GM12891 (cell line): Measurements from ENCODE around the gene LYST.

Experiments
- PAX5 ChIP-seq: IDR thresholded peaks from 2 replicates; pipeline ENCODE4 v1.6.1; 2011; ENCODE audit warnings: low read length, moderate library complexity, mild to moderate bottlenecking; ENCODE audit not compliant: insufficient read depth, severe bottlenecking
- POLR2A ChIP-seq: IDR thresholded peaks from 2 replicates; pipeline ENCODE4 v1.6.1; 2011; ENCODE audit warnings: low read depth, low read length, control low read depth
- POLR2AphosphoS5 ChIP-seq: IDR thresholded peaks from 2 replicates; pipeline ENCODE4 v1.6.1; 2011; ENCODE audit warnings: low read depth, low read length, control low read depth
- POU2F2 ChIP-seq: IDR thresholded peaks from 2 replicates; pipeline ENCODE4 v1.6.1; 2011; ENCODE audit warnings: low read depth, mild to moderate bottlenecking, control low read depth, low read length, moderate library complexity
- SPI1 ChIP-seq: IDR thresholded peaks from 2 replicates; pipeline ENCODE4 v1.6.1; 2011; ENCODE audit warnings: low read depth, low read length, control low read depth
- TAF1 ChIP-seq: IDR thresholded peaks from 2 replicates; pipeline ENCODE4 v1.6.1; 2011; ENCODE audit warnings: low read depth, low read length, control low read depth

GRCh38 chr1:235911876-235912275 is 45.2 kb upstream of the LYST start:
- no peak for TF ChIP-seq POLR2A
- TF ChIP-seq POLR2AphosphoS5, result no peak
- TF ChIP-seq SPI1, result no peak
- TF ChIP-seq PAX5, result no peak
- TF ChIP-seq TAF1, result no peak
- no peak for TF ChIP-seq POU2F2
